Glomerular visceral epithelial cell (primary cell): ENCODE data around the gene KLHDC7B.

ENCODE experiments used
- DNase-seq: peaks from one replicate; pipeline ENCODE4 v3.0.0-alpha.2; 2016; ENCODE audit errors: extremely low spot score

The KLHDC7B gene

DNA sequence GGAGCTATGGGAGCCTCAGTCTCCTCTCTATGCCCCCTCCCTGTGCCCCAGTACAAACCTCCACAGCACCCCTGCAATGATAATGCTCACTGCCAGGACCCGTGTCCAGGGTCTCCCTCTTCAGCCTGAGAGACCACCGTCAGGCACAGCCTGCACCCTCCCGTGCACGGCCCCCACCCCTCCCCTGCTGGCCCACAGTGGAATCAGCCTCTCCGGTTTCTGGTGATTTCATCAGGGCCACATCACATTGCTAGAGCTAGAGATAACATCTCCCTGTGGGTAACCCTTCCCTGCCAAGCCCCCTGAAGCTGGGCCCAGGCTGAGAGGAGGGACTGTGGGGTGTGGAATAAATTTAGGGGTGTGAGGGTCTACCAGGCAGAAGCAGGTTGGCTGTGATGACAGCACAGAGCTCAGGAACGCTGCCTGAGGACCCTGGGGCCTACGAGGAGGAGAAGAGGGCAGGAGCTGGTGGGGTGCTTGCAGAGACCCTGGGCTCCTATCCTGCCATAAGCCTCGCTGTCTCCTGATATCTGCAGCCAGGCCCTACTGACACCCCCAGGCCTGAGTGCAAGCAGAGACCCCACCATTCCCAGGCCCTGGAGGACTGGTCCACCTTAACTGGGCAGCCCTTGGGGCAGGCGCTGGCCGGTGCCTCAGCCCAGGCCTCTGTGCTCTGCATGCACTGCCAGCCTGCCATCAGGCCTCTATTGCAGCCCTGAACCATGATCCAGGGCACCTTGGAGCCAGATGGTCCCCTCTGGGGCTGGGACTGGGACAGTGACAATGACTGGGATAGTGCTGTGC, at the start of gene KLHDC7B:
KLHDC7B (plus strand) TSS at position 378 of the 804 bp plus-strand sequence; CDS start at position 723, 345 bp downstream.
- DNase-seq: no peak

DNA sequence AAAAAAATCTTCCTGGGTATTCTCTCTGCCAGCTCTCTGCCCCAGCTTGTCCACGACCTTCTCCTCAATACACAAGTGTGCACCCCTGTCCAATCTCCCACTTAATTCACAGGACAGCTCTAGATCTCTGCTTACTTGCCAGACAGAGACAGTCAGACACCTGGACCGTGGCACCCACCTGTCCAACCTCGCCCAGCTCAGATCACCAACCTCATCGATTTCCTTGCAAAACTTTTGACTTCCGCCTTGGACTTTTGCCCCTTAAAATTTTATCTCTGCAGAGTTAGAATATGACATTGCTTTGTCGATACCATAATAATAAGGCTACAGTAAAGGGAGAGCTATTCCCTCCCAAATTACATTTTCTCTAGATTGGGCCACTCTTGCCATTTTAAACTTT, 48.6 kb upstream of the KLHDC7B start:
- no peak for DNase-seq

DNA sequence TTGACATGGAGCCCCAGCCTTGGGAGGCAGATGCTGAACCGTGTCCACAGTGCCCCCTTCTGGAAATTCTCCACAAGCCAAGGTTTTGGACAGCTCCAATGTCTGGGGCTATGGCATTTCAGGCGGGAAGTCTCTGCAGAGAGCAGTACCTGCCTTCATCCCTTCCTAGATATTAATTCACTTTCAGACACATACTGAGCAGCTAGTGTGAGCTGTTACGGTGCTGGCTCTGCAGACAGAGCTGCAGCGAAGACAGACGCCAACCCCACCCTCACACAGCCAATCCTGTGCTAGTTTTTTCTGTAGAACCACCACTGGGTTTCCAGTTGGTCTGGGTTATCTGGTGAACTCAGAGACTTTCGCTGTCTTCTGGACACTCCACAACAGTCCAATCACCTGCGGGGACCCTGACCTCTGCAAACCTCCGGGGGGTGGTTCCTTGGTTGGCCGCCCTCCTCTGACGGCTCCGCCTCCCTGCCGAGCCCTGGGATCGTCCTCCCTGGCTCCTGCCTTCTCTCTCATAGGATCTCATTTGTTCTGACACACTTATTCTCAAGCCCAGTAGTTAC, 47.3 kb upstream of the KLHDC7B start:
- DNase-seq: peak; percentile 72

DNA sequence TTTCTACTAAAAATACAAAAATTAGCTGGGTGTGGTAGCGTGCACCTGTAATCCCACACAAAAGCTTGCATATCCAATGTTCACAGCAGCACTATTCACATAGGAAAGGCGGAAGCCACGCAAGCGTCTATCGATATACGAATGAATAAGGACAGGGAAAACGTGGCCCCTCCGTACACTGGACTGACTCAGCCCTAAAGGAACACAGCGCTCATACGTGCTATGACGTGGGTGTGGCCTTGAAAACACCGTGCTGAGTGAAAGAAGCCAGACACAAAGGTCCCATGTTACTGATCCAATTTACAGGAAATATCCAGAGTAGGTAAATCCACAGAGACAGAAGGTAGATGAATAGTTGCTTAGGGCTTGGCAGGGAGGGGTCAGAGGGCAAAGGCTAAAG, 45.2 kb upstream of the KLHDC7B start:
- DNase-seq: no peak

DNA sequence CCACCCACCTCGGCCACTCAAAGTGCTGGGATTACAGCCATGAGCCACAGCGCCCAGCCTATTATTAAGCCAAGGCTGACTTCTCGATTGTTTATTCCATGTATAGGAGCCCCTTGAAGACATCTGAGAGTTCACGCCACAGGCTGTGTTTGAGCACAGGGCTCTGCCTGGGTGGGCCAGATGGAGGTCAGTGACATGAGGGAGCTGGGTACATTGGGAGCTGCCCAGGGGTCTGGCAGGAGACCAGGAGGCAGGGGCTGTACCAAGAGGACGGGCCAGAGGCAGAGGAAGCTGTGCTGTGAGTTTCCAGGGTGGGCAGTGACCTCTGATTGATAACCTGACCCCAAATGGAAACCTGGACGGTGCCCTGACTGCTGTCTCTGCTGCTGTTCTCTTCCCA, 43.6 kb upstream of the KLHDC7B start:
- no peak for DNase-seq

DNA sequence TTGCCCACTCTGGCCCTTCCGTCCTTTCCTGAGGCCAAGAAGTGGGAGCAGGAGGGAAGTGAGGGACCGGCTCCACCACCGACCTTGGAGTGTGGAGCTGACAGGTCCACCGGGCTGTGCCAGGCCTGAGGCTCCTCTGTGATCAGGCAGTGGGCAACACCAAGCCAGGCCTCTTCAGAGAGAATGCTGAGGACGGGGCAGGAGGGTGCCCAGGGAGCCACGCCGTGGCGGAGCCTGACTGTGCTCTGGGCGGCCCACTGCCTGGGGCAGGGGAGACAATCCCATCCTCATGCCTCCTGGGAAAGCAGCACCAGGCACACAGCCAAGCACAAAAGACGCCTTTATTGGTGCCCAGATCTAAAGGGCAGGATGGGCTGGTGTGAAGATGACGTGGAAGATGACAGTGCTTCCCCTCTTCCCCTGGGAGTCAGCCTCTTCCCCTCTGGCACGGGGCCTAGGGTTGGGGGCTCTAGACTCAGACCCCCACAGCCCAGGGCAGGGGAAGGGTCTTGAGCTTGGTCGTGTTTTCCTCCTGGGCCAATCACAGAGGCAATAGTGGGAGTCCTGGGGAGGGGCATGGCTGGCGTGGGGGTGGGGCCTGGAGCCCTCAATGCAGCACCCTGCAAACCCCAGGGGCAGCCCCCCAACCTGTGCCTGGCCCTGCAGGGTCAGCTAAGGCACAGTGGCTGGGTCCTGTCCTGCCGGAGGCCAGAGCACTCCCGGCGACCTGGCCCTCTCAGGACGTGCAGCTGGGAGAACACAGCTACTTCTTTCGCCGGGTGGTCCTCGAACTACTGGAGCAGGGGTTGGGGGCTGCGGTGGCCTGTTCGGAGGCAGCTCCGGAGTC, 42.8 kb upstream of the KLHDC7B start:
- DNase-seq: no peak

DNA sequence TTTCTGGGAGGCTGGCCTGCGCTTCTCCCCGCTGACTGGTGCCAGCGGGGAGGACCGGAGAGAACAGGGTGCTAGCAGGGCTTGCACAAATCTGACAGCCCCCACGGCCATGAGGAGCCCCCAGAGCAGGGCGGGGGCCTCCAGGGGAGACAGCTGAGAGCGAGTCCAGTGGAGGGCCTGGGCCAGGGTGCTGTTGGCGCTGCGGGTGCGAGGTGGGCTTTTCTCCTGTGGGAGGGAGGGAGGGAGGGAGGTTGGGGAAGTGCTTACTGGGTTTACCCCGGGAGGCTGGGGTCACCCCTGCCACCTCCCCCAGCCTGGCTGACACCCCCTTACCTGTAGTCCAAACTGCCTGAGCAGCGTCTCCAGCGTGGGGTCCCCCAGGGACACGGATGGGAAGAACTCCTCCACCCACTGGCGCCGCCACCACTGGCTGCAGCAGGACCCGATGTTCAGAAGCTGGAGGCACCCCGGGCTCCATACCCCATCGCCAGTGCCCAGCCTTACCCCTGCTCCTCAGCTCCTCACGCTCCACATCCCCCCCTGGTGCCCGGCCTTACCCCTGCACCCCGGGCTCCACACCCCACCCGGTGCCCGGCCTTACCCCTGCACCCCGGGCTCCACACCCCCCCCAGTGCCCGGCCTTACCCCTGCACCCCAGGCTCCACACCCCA, 42.1 kb upstream of the KLHDC7B start:
- no peak for DNase-seq

DNA sequence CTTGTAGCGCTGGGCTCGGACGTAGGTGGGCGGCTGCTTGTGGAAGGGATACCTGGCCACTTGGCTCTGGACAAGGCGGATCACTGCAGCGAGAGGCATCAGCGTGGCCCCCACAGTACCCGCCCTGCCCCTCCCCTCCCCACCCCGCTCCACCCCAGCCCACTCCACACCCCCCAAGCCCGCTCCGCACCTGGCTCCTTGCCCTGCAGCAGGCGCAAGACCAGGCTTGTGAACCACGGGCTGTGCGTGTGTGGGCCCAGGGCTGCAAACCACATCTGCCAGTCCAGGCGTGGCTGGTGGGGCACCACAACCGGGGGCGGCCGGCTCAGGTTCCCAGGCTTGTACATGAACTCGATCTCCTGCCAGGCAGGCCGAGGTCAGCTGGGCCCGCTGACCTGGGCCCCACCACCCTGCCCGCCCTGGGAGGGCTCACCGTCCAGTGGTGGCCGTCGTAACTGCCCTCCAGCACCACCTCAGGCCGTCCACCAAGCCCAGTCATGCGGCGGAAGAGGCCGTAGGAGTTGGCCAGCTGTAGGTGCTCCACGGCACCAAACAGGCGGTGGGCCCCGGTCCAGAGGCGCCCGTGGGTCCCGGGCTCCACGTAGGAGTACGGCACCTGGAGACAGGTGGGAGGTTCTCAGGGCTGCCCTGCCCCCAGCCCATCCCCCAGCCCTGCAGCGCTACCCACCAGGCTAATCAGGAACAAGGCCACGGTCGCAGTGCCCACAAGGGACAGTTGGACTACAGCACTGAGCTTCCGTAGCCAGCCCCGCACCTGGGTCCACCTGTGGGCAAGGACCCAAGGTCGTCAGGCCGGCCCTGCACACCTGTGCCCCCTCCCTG, 41.1 kb upstream of the KLHDC7B start:
- DNase-seq: no peak

DNA sequence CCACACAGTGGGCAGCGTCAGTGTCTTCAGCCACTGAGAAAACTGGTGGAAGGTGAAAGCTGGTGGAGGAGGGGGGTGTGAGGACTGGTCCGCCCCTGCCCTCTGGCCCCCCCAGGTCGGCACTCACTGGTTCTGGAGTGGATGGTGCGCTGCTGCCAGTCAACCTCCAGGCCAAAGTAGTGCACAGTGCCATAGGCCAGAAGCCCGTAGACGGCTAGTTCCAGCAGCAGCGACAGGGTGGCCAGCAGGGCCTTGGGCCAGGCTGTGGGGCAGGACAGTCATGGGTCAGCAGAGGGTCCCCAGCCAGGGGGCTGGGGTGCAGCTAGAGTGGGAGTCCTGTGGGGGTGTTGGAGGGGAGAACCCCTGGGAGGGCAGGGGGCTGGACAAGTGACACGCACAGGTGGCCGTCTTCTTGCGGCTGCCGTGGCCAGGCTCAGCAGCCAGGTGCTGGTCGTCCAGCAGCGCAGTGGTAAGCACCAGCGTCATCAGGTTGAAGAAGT, 40.4 kb upstream of the KLHDC7B start:
- DNase-seq: no peak

DNA sequence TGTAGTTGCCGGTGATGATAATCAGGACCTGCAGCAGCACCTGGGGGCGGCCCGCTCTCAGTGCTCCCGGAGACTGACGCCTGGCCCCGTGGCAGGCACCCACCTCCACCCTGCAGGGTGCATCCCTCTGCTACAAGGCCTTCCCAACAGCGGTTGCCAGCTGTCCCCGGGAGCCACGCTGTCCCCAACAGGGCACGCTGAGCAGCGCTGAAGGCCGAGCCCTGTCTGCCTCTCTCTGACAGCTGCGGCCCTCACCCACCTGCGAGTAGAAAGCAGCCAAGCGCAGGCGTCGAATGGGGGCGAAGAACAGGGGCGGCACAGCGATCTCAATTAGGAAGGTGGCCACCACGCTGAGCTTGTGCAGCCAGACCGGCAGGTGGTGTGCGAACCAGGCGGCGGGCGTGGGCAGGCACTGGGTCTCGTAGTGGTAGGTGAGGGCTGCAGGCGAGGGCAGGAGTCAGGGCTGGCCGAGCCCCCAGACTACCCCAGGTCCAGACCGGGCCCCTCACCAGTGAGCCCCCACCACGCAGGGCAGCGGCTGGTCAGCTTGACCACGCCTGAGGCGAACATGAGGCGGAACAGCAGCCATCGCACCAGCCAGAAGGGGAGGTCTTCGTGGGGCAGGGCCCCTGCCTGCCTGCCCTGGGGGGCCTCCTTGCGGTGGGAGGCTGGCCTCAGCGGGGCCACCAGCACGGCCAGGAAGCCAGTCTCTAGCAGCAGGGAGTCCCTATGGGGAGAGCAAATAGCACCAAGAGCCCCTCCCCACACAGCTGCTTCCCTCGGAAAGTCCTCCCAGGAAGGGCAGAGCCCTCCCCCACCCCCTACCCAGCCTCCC, 39.7 kb upstream of the KLHDC7B start:
- DNase-seq: no peak

DNA sequence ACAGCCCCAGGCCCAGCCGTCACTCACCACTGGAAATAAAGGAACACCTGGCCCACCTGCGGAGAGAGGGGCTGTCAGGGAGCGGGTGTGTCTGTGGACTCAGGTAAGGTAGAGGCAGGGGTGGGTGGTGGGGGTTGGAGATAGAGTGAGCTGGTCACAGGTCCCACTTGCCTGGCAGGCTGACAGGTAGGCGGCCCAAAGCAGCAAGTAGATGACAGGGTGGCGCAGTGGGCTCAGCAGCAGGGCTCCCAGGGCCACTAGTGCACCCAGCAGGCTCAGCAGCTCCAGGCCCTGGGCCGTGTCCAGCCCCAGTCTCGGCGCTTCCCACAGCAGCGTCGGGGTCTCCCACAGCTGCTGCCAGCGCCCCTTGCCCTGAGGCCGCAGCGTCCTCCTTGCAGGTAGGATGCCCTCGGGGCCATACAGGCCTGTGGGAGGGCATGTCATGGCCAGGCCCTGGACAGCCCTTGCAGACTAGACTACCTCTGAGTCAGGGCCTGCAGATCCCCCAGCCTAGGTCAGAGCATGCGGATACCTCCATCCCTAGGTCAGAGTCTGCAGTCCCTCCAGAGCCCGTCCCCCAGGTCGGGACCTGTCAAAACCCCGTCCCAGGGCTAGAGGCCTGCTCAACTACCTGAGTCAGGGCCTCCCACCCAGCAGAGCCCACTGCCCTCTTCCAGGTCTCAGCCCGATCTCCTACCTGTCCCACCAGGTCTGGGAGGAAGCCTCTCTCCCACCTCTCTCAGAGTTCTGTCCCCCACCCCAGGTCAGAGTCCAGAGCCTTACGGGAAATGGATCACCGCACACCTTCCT, 38.9 kb upstream of the KLHDC7B start:
- DNase-seq: no peak

DNA sequence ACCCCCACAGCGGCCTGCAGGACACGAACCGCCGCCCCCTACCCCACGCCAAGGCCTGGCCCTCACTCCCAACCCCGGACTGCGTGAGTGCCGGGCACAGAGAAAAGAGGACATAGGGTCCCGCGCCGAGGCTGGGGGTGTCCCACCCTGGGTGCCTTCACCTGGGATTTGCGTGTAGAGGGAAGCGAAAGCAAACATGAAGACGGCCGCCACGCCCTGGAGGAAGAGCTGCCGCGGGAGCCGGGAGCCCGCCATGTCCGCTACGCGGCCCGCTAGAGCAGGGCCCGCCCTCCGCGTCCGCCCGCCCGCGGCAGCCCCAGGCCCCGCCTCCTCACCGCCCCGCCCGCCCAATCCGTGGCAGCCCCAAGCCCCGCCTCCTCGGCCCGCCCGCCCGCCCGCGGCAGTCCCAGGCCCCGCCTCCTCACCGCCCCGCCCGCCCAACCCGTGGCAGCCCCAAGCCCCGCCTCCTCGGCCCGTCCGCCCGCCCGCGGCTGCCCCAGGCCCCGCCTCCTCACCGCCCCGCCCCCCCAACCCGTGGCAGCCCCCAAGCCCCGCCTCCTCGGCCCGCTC, 38.2 kb upstream of the KLHDC7B start, which contains the start of gene LMF2:
LMF2 (minus strand) TSS at position 282 of the 570 bp plus-strand sequence; CDS start at position 255, 27 bp downstream.
- DNase-seq: no peak

DNA sequence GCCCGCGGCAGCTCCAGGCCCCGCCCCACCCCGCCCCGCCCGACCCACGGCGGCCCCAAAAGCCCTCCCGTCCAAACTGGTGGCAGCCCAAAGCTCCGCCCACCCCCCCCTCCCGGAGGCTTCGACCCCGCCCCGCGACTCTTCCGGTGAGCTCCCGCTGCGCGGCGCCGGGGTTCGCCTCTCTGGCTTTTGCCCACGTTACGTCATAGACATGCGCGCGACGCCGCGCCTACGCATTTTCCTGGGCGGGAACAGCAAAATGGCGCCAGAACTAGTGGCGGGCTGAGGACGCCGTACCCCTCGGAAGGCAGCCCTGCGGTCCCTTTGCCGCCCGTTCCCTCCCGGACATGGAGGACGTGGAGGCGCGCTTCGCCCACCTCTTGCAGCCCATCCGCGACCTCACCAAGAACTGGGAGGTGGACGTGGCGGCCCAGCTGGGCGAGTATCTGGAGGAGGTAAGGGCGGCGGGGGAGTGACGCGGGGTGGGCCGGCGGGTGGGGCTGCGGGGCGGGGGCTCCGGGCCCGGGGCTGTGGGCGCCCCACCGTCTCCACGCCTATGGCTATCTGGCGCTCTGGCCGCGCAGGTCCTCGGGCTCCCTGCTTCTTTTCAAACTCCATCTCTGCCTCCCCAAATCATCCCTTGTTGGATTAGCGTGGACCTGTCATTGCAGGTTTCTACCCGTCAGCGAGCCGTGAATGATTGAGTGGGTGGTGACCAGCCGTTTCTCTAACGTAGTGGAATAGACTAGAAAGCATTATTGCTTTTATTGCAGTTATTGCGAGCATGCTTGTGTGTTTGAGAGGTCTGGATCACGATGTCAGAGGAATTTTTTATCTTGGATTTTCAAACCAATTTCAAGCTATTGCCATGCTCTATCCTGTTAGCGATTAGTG, 37.5 kb upstream of the KLHDC7B start, which contains the start of gene NCAPH2:
NCAPH2 (plus strand) TSS at position 234 of the 894 bp plus-strand sequence; CDS start at position 348, 114 bp downstream.
- DNase-seq: peak; percentile 97

DNA sequence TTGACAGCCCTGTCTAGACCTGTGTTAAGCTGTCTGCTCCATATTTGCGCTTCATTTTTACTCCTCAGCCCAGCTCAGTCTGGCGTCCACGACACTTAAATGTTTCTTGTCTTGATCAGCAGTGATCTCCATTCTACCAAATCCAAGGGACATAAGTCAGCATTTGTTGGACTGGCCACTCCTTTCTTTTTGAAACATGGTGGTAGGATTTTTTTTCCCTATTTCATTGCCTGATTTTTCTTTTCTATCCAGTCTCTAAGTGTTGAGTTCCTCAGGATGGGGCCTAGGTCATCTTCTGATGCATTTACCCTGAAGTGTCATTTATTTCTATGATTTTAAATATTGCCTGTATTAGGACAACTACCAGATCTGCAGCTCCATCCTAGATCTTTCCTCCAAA, 36.8 kb upstream of the KLHDC7B start:
- DNase-seq: no peak

DNA sequence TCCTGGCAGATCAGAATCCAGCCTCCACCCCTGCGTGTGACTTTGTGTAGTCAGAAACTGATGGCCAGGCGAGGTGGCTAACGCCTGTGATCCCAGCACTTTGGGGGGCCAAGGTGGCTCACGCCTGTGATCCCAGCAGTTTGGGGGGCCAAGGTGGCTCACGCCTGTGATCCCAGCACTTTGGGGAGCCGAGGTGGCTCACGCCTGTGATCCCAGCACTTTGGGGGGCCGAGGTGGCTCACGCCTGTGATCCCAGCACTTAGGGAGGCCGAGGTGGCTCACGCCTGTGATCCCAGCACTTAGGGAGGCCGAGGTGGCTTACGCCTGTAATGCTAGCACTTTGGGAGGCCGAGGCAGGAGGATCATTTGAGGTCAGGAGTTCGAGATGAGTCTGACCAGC, 32.5 kb upstream of the KLHDC7B start:
- no peak for DNase-seq

DNA sequence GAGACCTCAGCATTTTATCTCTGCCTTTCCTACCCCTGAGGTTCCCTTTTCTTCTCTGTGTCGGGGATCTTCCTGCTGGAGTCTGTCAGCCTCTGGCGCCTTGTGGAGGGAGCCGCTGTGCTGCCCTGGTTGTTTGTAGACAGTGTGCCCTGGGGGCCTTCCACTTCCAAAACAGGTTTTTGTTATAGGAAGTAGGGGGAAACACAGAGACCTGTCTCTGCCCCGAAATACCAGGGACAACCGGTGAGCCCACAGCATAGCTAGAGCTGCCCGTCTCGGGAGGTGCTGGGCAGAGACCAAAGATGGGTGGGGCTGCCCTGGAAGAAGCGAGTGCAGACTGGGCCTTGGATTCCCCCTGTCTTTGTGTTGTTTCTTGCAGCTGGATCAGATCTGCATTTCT, 29.6 kb upstream of the KLHDC7B start:
- no peak for DNase-seq

DNA sequence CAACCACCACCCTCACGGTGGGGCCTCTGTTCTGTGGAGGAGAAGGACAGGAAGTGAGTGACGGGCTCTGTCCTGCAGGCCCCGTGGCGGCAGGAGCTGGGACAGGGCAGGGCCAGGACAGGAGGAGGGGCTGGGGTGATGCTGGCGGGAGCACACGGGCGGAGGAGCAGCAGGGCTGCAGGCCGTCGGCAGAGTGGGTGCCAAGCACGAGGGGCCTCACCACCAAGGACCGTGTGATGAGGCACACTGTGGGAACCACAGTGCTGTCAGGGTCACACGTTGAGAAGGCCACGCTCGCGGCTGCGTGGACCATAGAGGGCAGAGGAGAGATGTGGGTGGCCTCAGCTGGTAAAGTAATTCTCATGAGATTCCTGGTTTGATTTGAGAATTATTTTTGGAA, 28.8 kb upstream of the KLHDC7B start:
- DNase-seq: no peak
